NCI-H1048 (cell line): ENCODE results near the gene SORCS2.

Experiments used
- DNase-seq: peaks from one replicate; lab custom pipeline; 2025; lab: John Stamatoyannopoulos, UW

Gene SORCS2

GRCh38 chr4:7692451-7693236 is 500.3 kb downstream of the SORCS2 start:
- no peak for DNase-seq

- no peak for DNase-seq
These were observed 500.9 kb downstream of the SORCS2 start for GRCh38 chr4:7693237-7693608.

- DNase-seq: no peak
These were observed 501.4 kb downstream of the SORCS2 start for GRCh38 chr4:7693711-7694110.

GRCh38 chr4:7694324-7694723 is 502.0 kb downstream of the SORCS2 start:
- no peak for DNase-seq

- DNase-seq: no peak
These were observed 505.0 kb downstream of the SORCS2 start for GRCh38 chr4:7697343-7697742.

- DNase-seq: no peak
These were observed 505.5 kb downstream of the SORCS2 start for GRCh38 chr4:7697821-7698220.

- DNase-seq: no peak
These were observed 506.2 kb downstream of the SORCS2 start for GRCh38 chr4:7698584-7698983.

GRCh38 chr4:7699031-7699430 is 506.7 kb downstream of the SORCS2 start:
- no peak for DNase-seq

GRCh38 chr4:7699825-7700224 is 507.5 kb downstream of the SORCS2 start:
- no peak for DNase-seq

- no peak for DNase-seq
These were observed 508.3 kb downstream of the SORCS2 start for GRCh38 chr4:7700665-7701064.

GRCh38 chr4:7701866-7702649 is 509.7 kb downstream of the SORCS2 start:
- no peak for DNase-seq

GRCh38 chr4:7703688-7704087 is 511.4 kb downstream of the SORCS2 start:
- no peak for DNase-seq

GRCh38 chr4:7704091-7704490 is 511.8 kb downstream of the SORCS2 start:
- DNase-seq: no peak

GRCh38 chr4:7704625-7705024 is 512.3 kb downstream of the SORCS2 start:
- no peak for DNase-seq

- no peak for DNase-seq
These were observed 512.7 kb downstream of the SORCS2 start for GRCh38 chr4:7705062-7705461.

- DNase-seq: no peak
These were observed 513.3 kb downstream of the SORCS2 start for GRCh38 chr4:7705593-7705992.

GRCh38 chr4:7708238-7708637 is 515.9 kb downstream of the SORCS2 start:
- DNase-seq: no peak

GRCh38 chr4:7708981-7709380 is 516.6 kb downstream of the SORCS2 start:
- no peak for DNase-seq

- DNase-seq: no peak
These were observed 517.1 kb downstream of the SORCS2 start for GRCh38 chr4:7709431-7709830.

- no peak for DNase-seq
These were observed 517.8 kb downstream of the SORCS2 start for GRCh38 chr4:7710126-7710525.

GRCh38 chr4:7710576-7711306 is 518.4 kb downstream of the SORCS2 start:
- DNase-seq: no peak

- no peak for DNase-seq
These were observed 519.1 kb downstream of the SORCS2 start for GRCh38 chr4:7711307-7711963.
